Uterus (tissue), 4 donors: ENCODE results near the gene SH3RF3. TPM values are rescaled to one million over a fixed set of nuclear protein-coding genes. Genes with fewer than 3 reads are reported as not detected.

Source experiments
- DNase-seq, 2 donors: peaks; one replicate each; pipeline ENCODE4 v3.0.0-alpha.2; 2019 to 2020
- H3K27ac ChIP-seq, 2 donors: fragments of 200-600 bp; sonication (generic); 1 replicate in 1 of 2; 2 replicates in 1 of 2; pipeline ENCODE4 v1.5.1; 2016 to 2018
- H3K27me3 ChIP-seq, 2 donors: fragments of 200-600 bp; sonication (generic); one replicate each; pipeline ENCODE4 v1.5.1; 2018 to 2019; ENCODE audit warnings: control low read depth in 1 of 2
- H3K36me3 ChIP-seq, 2 donors: fragments of 200-600 bp; sonication (generic); one replicate each; pipeline ENCODE4 v1.5.1; 2019; ENCODE audit warnings: control low read depth in 1 of 2
- H3K4me1 ChIP-seq, 2 donors: fragments of 200-600 bp; sonication (generic); one replicate each; pipeline ENCODE4 v1.5.1; 2018 to 2019; ENCODE audit warnings: control low read depth in 1 of 2
- H3K4me3 ChIP-seq, 2 donors: fragments of 200-600 bp; sonication (generic); 1 replicate in 1 of 2; 2 replicates in 1 of 2; pipeline ENCODE4 v1.5.1; 2018 to 2019; ENCODE audit warnings: mild to moderate bottlenecking in 1 of 2
- H3K9me3 ChIP-seq, 2 donors: fragments of 200-600 bp; sonication (generic); one replicate each; pipeline ENCODE4 v1.5.1; 2019; ENCODE audit warnings: control low read depth in 1 of 2
- POLR2A ChIP-seq, 2 donors: fragments of 450-650 bp; IDR thresholded peaks; one replicate each; pipeline ENCODE4 v1.6.1; 2016; ENCODE audit warnings: antibody characterized with exemption in 2 of 2, mild to moderate bottlenecking in 1 of 2, moderate library complexity in 1 of 2
- intact Hi-C: fragments of 100-400 bp; cut with DNase I; formaldehyde crosslinking; loops from one replicate; pipeline ENCODE4 v1.15.1; 2023; ENCODE audit warnings: low total_unique reads
- total RNA-seq, 4 donors: library from RNA; depleted of rRNA in 3 of 4; stranded (reverse); fragments of >200 nt in 3 of 4; gene quantifications; one replicate each; pipeline versions ENCODE4 v1.1.0 to v1.2.4, GENCODE V29; 2014 to 2023
- TF ChIP-seq, protein P1 (sequence below), 4 experiments: fragments of 200-600 bp in 2 of 4; fragments of 450-650 bp in 2 of 4; sonication (generic) in 2 of 4; IDR thresholded peaks; one replicate each; pipeline ENCODE4 v1.5.1; 2016 to 2019; ENCODE audit warnings: antibody characterized with exemption in 4 of 4, mild to moderate bottlenecking in 2 of 4, moderate library complexity in 1 of 4
- donor health status: DM: yes; HTN: yes; CAD: no.

Gene SH3RF3
- total RNA-seq, 4 donors from 2014 or later: 5.1 to 10.2 (median 8.7) TPM; not detected in 1

- H3K27ac ChIP-seq: no peak overlapping the region
- intact Hi-C loops: no loop called here
- TF ChIP-seq, protein P1, sequence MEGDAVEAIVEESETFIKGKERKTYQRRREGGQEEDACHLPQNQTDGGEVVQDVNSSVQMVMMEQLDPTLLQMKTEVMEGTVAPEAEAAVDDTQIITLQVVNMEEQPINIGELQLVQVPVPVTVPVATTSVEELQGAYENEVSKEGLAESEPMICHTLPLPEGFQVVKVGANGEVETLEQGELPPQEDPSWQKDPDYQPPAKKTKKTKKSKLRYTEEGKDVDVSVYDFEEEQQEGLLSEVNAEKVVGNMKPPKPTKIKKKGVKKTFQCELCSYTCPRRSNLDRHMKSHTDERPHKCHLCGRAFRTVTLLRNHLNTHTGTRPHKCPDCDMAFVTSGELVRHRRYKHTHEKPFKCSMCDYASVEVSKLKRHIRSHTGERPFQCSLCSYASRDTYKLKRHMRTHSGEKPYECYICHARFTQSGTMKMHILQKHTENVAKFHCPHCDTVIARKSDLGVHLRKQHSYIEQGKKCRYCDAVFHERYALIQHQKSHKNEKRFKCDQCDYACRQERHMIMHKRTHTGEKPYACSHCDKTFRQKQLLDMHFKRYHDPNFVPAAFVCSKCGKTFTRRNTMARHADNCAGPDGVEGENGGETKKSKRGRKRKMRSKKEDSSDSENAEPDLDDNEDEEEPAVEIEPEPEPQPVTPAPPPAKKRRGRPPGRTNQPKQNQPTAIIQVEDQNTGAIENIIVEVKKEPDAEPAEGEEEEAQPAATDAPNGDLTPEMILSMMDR (IDR thresholded peaks at IDR 0.05): no peak
- no peak for TF ChIP-seq POLR2A (IDR thresholded peaks at IDR 0.05)
- no peak overlapping the region for H3K4me3 ChIP-seq
- no peak for DNase-seq
- H3K9me3 ChIP-seq: no peaks in the 10 kb centered on the region
- no peaks in the 10 kb centered on the region for H3K4me1 ChIP-seq
- H3K27me3 ChIP-seq: no peaks in the 10 kb centered on the region
- H3K36me3 ChIP-seq: no peaks in the 10 kb centered on the region
These were observed 158.4 kb downstream of the SH3RF3 start for GRCh38 chr2:109287413-109287812.

DNA sequence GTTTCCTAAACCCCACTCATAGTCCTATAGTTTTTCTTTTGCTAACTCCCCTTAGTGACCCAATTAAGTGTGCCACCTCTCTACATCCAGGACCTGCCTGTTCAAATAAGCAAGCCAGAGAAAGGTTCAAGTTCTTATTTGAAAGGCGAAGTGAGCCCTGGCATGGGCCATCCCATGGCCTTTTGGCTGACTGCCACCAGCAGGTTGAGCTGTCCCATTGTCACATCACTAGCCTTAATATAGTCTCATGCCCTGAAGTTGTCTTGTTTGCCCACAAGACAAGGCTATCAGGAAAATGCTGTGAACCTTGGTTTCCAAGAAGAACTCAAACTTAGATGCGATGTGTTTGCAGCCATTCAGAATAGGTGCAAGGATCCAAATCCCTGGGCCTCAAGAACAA, 158.8 kb downstream of the SH3RF3 start:
- no peaks in the 10 kb centered on the region for H3K27me3 ChIP-seq
- intact Hi-C loops: no loop called here
- H3K4me3 ChIP-seq: no peak overlapping the region
- no peak for DNase-seq
- H3K36me3 ChIP-seq: no peaks in the 10 kb centered on the region
- H3K9me3 ChIP-seq: no peaks in the 10 kb centered on the region
- no peak overlapping the region for H3K27ac ChIP-seq
- H3K4me1 ChIP-seq: no peaks in the 10 kb centered on the region
- TF ChIP-seq, protein P1 (IDR thresholded peaks at IDR 0.05): no peak
- no peak for TF ChIP-seq POLR2A (IDR thresholded peaks at IDR 0.05)

DNA sequence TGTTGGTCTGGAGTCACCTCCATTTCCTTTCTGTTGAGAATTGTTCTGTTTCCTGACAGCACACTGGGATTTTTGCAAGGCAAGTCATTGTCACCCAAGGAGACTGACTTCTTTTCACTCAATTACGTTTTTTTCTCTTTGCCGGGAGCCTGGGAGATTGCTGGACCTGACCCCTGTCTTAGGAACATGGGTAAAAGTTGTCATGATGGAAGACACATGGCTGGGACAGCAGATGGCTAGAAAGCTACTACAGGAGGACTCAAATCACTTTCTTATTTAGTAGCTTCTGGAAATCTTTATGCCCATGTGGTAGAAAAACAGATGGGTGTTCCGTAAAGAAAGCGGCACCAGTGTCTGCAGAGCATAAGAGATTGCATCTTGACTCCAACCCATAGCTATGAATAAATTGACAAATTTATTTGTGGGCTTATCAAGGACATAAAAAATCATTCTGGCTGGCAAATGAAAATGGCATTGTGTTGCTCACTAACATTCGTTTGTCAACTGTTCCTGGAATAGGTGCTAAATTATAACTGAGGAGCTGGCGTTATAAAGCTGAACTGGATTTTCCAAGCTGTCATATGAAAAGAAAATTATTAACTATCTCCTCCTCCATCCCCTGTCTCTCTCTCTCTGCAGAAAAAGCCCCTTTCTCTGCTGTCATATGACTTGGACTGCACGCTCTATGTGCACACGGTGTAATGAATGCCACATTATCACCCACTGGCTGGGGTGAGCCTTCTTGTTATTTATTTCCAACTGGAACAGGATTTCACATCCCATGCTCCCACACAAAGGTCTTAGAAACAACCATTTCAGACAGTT, 159.8 kb downstream of the SH3RF3 start:
- no peaks in the 10 kb centered on the region for H3K9me3 ChIP-seq
- intact Hi-C loops: no loop called here
- no peak overlapping the region for H3K27ac ChIP-seq
- H3K4me3 ChIP-seq: no peak overlapping the region
- TF ChIP-seq, protein P1 (IDR thresholded peaks at IDR 0.05): no peak
- no peak for TF ChIP-seq POLR2A (IDR thresholded peaks at IDR 0.05)
- no peak for DNase-seq
- no peaks in the 10 kb centered on the region for H3K4me1 ChIP-seq
- H3K36me3 ChIP-seq: no peaks in the 10 kb centered on the region
- no peaks in the 10 kb centered on the region for H3K27me3 ChIP-seq

GRCh38 chr2:109289504-109290222, 160.7 kb downstream of the SH3RF3 start:
- no peaks in the 10 kb centered on the region for H3K27me3 ChIP-seq
- H3K9me3 ChIP-seq: no peaks in the 10 kb centered on the region
- intact Hi-C loops: no loop called here
- no peaks in the 10 kb centered on the region for H3K36me3 ChIP-seq
- H3K27ac ChIP-seq: no peak overlapping the region
- TF ChIP-seq, protein P1 (IDR thresholded peaks at IDR 0.05): no peak
- TF ChIP-seq POLR2A (IDR thresholded peaks at IDR 0.05): no peak
- no peak overlapping the region for H3K4me3 ChIP-seq
- DNase-seq: no peak
- H3K4me1 ChIP-seq: no peaks in the 10 kb centered on the region
